K562 (cell line): ENCODE results near the gene GPRC5B. TPM values are rescaled to one million over a fixed set of nuclear protein-coding genes. Genes with fewer than 3 reads are reported as not detected.

Experiments
- ATAC-seq: fragments of 200-7000 bp; cut with Tn5 transposase; 3 replicates; pipeline ENCODE4 v1.9.1; 2020; ENCODE audit warnings: moderate library complexity
- BruUV-seq: library from RNA; stranded (reverse); fragments of 400-500 nt; replicated peaks from 2 replicates; lab custom pipeline; 2021; lab: Mats Ljungman, UMichigan
- CTCF ChIA-PET: fragments of 300-600 bp; formaldehyde crosslinking; extraction: SDS; loops from one replicate; lab custom pipeline; 2021; ENCODE audit warnings: low intra/inter-chr PET ratio; lab: Yijun Ruan, JAX
- POLR2A ChIA-PET: fragments of 300-600, 350-650 bp; sonication (Branson Sonifier 250); formaldehyde crosslinking; extraction: SDS; loops from one replicate; lab custom pipeline; 2021; ENCODE audit warnings: antibody characterized with exemption, inconsistent platforms; lab: Yijun Ruan, JAX
- DNase-seq, 4 experiments: peaks; one replicate each; pipeline versions ENCODE4 v3.0.0 to v3.0.0-alpha.2; 2011 to 2018; ENCODE audit warnings: low spot score in 3 of 4, mixed read lengths in 3 of 4; ENCODE audit errors: extremely low read depth in 1 of 4
- FAIRE-seq: peaks from 2 replicates; lab custom pipeline; 2011; peaks lifted over from hg19 to GRCh38; lab: Jason Lieb, UNC
- H2AFZ ChIP-seq: 2 replicates; pipeline ENCODE4 v1.6.0; 2011; ENCODE audit warnings: low read depth, low read length, control low read depth, inconsistent platforms
- H3K27ac ChIP-seq: fragments of 200-600 bp; 3 replicates; pipeline ENCODE4 v1.8.0; 2011; ENCODE audit warnings: low read depth, mild to moderate bottlenecking, control low read depth, inconsistent platforms, low read length, moderate library complexity, mixed read lengths; ENCODE audit errors: extremely low read depth
- H3K27me3 ChIP-seq, 2 experiments: fragments of 300-600 bp in 1 of 2; 2 replicates in 1 of 2; 3 replicates in 1 of 2; pipeline versions ENCODE4 v1.6.0 to v1.8.0; 2011; ENCODE audit warnings: inconsistent platforms in 2 of 2, low read length in 2 of 2, mild to moderate bottlenecking in 1 of 2, mixed read lengths in 1 of 2, moderate library complexity in 1 of 2; ENCODE audit not compliant: control insufficient read depth in 2 of 2, insufficient read depth in 2 of 2
- H3K36me3 ChIP-seq: fragments of 300-600 bp; 3 replicates; pipeline ENCODE4 v1.8.0; 2011; ENCODE audit warnings: mild to moderate bottlenecking, low read length, inconsistent platforms; ENCODE audit not compliant: control insufficient read depth, insufficient read depth
- H3K4me1 ChIP-seq, 2 experiments: fragments of 200-600 bp in 1 of 2; replicated peaks in 1 of 2; 2 replicates in 1 of 2; 3 replicates in 1 of 2; pipeline versions ENCODE4 v1.5.1 to v1.8.0; 2011; ENCODE audit warnings: inconsistent platforms in 2 of 2, low read length in 2 of 2, mild to moderate bottlenecking in 1 of 2, mixed read lengths in 1 of 2, moderate library complexity in 1 of 2; ENCODE audit not compliant: control insufficient read depth in 2 of 2, insufficient read depth in 2 of 2
- H3K4me2 ChIP-seq: 2 replicates; pipeline ENCODE4 v1.6.1; 2011; ENCODE audit warnings: low read length, control low read depth, inconsistent platforms, mixed read lengths; ENCODE audit not compliant: insufficient read depth
- H3K4me3 ChIP-seq: fragments of 200-600 bp; sonication (generic), shearing (Covaris generic); 2 replicates; pipeline ENCODE4 v1.5.1; 2016; ENCODE audit warnings: control low read depth, inconsistent platforms
- H3K79me2 ChIP-seq: fragments of 200-600 bp; 3 replicates; pipeline ENCODE4 v1.8.0; 2011; ENCODE audit warnings: low read length, inconsistent platforms; ENCODE audit not compliant: control insufficient read depth, insufficient read depth
- H3K9ac ChIP-seq, 2 experiments: 2 replicates each; pipeline versions ENCODE4 v1.6.0 to v1.6.1; 2011; ENCODE audit warnings: low read depth in 2 of 2, low read length in 2 of 2, control low read depth in 1 of 2, inconsistent platforms in 1 of 2, mild to moderate bottlenecking in 1 of 2, mixed read lengths in 1 of 2; ENCODE audit not compliant: insufficient read depth in 1 of 2
- H3K9me1 ChIP-seq: one replicate; pipeline ENCODE4 v1.6.0; 2011; ENCODE audit warnings: inconsistent platforms, mild to moderate bottlenecking, low read length, moderate library complexity; ENCODE audit not compliant: control insufficient read depth, insufficient read depth
- H3K9me3 ChIP-seq: replicated peaks from 2 replicates; pipeline ENCODE4 v1.5.1; 2011; ENCODE audit warnings: low read depth, low read length, inconsistent platforms; ENCODE audit not compliant: control insufficient read depth, insufficient read depth
- H4K20me1 ChIP-seq: replicated peaks from 2 replicates; pipeline ENCODE4 v1.6.1; 2011; ENCODE audit warnings: low read length, inconsistent platforms, mixed read lengths; ENCODE audit not compliant: control insufficient read depth, insufficient read depth
- CEBPZ ChIP-seq: fragments of 150-350 bp; IDR thresholded peaks from 2 replicates; pipeline ENCODE4 v1.6.1; 2014; ENCODE audit warnings: low read depth, mild to moderate bottlenecking, low read length, borderline replicate concordance
- CHAMP1 ChIP-seq: fragments of 450-650 bp; IDR thresholded peaks from 2 replicates; pipeline ENCODE4 v1.6.1; 2016; ENCODE audit warnings: mild to moderate bottlenecking
- HDAC3 ChIP-seq: fragments of 450-650 bp; IDR thresholded peaks from 2 replicates; pipeline ENCODE4 v1.6.1; 2018; ENCODE audit warnings: borderline replicate concordance, mild to moderate bottlenecking, moderate library complexity; ENCODE audit not compliant: partially characterized antibody
- MIER1 ChIP-seq: fragments of 450-650 bp; IDR thresholded peaks from 2 replicates; pipeline ENCODE4 v1.6.1; 2016; ENCODE audit warnings: antibody characterized with exemption, mild to moderate bottlenecking, low read depth
- MXD1 ChIP-seq: fragments of 250-450 bp; sonication (Bioruptor Pico); IDR thresholded peaks from 2 replicates; pipeline ENCODE4 v1.8.0; 2021; ENCODE audit warnings: borderline replicate concordance, mild to moderate bottlenecking, moderate library complexity; ENCODE audit not compliant: poor library complexity, severe bottlenecking
- NCOA2 ChIP-seq, 2 experiments: fragments of 450-650 bp; IDR thresholded peaks; 2 replicates each; pipeline ENCODE4 v1.6.1; 2018; ENCODE audit warnings: mild to moderate bottlenecking in 2 of 2, moderate library complexity in 1 of 2; ENCODE audit not compliant: partially characterized antibody in 2 of 2
- NCOR1 ChIP-seq: fragments of 450-650 bp; IDR thresholded peaks from 2 replicates; pipeline ENCODE4 v1.6.1; 2016; ENCODE audit warnings: mild to moderate bottlenecking, moderate library complexity
- PHF20 ChIP-seq: fragments of 450-650 bp; IDR thresholded peaks from 2 replicates; pipeline ENCODE4 v1.6.1; 2018; ENCODE audit not compliant: partially characterized antibody
- RBM15 ChIP-seq: fragments of 200-400 bp; formaldehyde crosslinking; IDR thresholded peaks from 2 replicates; pipeline ENCODE4 v1.6.1; 2018; ENCODE audit warnings: mild to moderate bottlenecking, low read length, moderate library complexity; ENCODE audit not compliant: insufficient read depth
- TBP ChIP-seq: optimal IDR thresholded peaks from 2 replicates; pipeline ENCODE3; 2011; ENCODE audit warnings: low read depth, low read length, improper control_type of control experiment
- TSC22D4 ChIP-seq: fragments of 450-650 bp; IDR thresholded peaks from 2 replicates; pipeline ENCODE4 v1.6.1; 2016; ENCODE audit warnings: missing genetic modification characterization, missing biosample characterization, control low read depth
- ZBTB17 ChIP-seq: fragments of 450-650 bp; formaldehyde crosslinking; IDR thresholded peaks from 2 replicates; pipeline ENCODE4 v1.4.0; 2020; ENCODE audit warnings: mild to moderate bottlenecking
- WGBS: fragments of 100-300 bp; shearing (Covaris generic); methylation state at CpG from one replicate; pipeline ENCODE4 v1.1.6; 2016; ENCODE audit warnings: low coverage, mixed read lengths; ENCODE audit not compliant: insufficient coverage; ENCODE audit errors: missing lambda C conversion rate; 5-methylcytosine and 5-hydroxymethylcytosine counted together
- in situ Hi-C: fragments of 300-500 bp; cut with MboI; formaldehyde crosslinking; loops from 4 replicates; pipeline ENCODE4 v1.15.0; 2018; ENCODE audit warnings: inconsistent platforms, mixed read lengths
- intact Hi-C: fragments of 100-400 bp; cut with micrococcal nuclease; formaldehyde crosslinking; loops from 2 replicates; pipeline ENCODE4 v1.14.2; 2022
- polyA plus RNA-seq, 8 experiments: library from polyadenylated mRNA; depleted of rRNA in 4 of 8; stranded (reverse) in 5 of 8; unstranded in 3 of 8; fragments of >200 nt; fragmentation: Nextera tagmentation in 2 of 8; fragmentation: Illumina TruSeq in 1 of 8; extraction: Ambion mirVana in 2 of 8; extraction: Trizol in 1 of 8; gene quantifications; 2 replicates each; pipeline versions ENCODE4 v1.2.1 to v1.2.3, GENCODE V29; 2011 to 2014; ENCODE audit warnings: inconsistent platforms in 1 of 8, missing spikeins in 1 of 8
- total RNA-seq, 7 experiments: library from RNA; depleted of rRNA in 6 of 7; stranded (reverse); fragments of >200 nt in 6 of 7; fragmentation: Illumina TruSeq in 2 of 7; extraction: Trizol in 2 of 7; gene quantifications; 2 replicates each; pipeline versions ENCODE4 v1.2.1 to v1.2.3, GENCODE V29; 2011 to 2021; ENCODE audit warnings: low replicate concordance in 1 of 7

Gene GPRC5B
- total and polyA plus RNA-seq, 9 of the 15 experiments (the other 6 are each of a cell fraction or from before 2014, with no cell fraction given): 0.65 to 5.5 (median 1.3) TPM

DNA sequence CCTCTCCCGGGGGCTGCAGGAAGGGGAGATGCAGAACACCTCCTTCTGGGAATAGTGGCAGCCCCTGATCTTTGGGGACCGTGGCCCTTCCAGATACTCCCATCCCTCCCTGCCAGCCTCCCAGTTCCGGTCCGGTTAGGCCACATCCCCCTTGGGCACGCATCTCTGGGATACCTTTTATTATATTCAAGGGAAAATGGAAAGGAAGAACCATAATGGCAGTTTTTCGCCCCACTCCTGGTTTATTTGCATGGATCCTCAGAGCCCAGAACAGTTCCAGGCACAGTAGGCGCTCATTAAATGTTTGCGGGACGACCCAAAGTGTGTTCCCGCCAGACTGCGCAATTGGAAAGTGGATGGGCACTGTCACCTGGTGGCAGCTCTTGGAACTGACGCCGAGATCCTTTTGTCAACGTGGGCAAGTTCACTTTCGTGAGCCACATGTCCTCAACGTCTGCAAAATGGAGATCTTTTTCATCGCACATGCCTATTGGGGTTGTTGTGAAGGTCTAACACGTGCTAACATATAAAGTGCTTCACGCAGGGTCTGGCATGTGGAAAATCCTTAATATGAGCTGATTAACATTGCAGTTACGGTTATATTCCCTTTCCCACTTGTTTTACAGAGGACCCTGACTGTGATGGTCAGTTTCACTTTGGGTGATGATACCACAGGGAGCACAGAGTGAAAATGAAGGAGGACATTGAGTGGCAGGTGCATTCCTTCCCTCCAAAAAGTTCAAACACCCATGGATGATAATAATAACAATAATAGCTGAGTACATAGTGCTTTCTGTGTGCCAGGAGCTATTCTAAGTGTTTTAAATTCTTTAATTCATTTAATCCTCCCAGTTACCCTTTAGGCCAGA, 1.7 kb upstream of the GPRC5B start:
- peak; percentile 71 for ATAC-seq
- no TSS peak for BruUV-seq
- no peaks in the 10 kb centered on the region for H4K20me1 ChIP-seq
- ChIA-PET CTCF (interaction anchor here (0.5 to 5.0 kb wide), 11 partner anchors 210 to 857 kb away, joined by 3 to 101 read pairs (median 4); no protein-coding TSS in a partner anchor), POLR2A (no interaction called here)
- no peak overlapping the region for H3K4me3 ChIP-seq
- H3K9me1 ChIP-seq: no peaks in the 10 kb centered on the region
- H3K4me2 ChIP-seq: peak overlapping the region; percentile 59
- peak; percentile 56 to 85 (median 60) for DNase-seq
- H3K79me2 ChIP-seq: no peaks in the 10 kb centered on the region
- no peak overlapping the region for H3K27ac ChIP-seq
- intact Hi-C loops: loop anchor here (1.0 to 10.0 kb wide), 3 partner anchors 285 to 502 kb away; no protein-coding TSS in a partner anchor
- no peaks in the 10 kb centered on the region for H3K36me3 ChIP-seq
- no peaks in the 10 kb centered on the region for H3K9me3 ChIP-seq
- WGBS: 20% methylated on average over 19 of the region's 20 CpGs
- H2AFZ ChIP-seq: peak overlapping the region; percentile 99
- in situ Hi-C loops: loop anchor here (5.0 to 25.0 kb wide), 2 partner anchors 284 to 499 kb away; no protein-coding TSS in a partner anchor
- FAIRE-seq: peak; percentile 97
- peaks cover 2 to 20% of the 10 kb centered on the region in 2 experiments; a peak in 3 of 5 replicates for H3K27me3 ChIP-seq
- H3K4me1 ChIP-seq: peaks cover 3 to 25% of the 10 kb centered on the region in 2 experiments; a peak in 3 of 5 replicates
- no peak overlapping the region for H3K9ac ChIP-seq
- TF ChIP-seq MXD1 (CRISPR knock-in tag): no peak
- no peak for TF ChIP-seq PHF20
- TF ChIP-seq TSC22D4 (tag): no peak
- TF ChIP-seq MIER1: no peak
- no peak for TF ChIP-seq NCOR1
- no peak for TF ChIP-seq CEBPZ
- no peak for TF ChIP-seq NCOA2 (IDR thresholded peaks at IDR 0.05; ENCODE audit: partially characterized antibody in 2 of 2)
- TF ChIP-seq HDAC3: no peak
- no peak for TF ChIP-seq CHAMP1
- TF ChIP-seq RBM15: no peak
- TF ChIP-seq TBP: no peak
- TF ChIP-seq ZBTB17: no peak
